Transverse colon (tissue), 4 donors: ENCODE measurements around the gene GNAQ. TPM values are rescaled to one million over a fixed set of nuclear protein-coding genes. Genes with fewer than 3 reads are reported as not detected.

ENCODE experiments used
- DNase-seq: peaks from one replicate; pipeline ENCODE4 v3.0.0-alpha.2; 2019
- H3K27ac ChIP-seq, 4 donors: fragments of 200-600 bp; sonication (generic); 2 replicates each; pipeline ENCODE4 v1.5.1; 2016 to 2018; ENCODE audit warnings: inconsistent platforms in 4 of 4
- H3K27me3 ChIP-seq: fragments of 200-600 bp; sonication (generic); 2 replicates; pipeline ENCODE4 v1.5.1; 2017; ENCODE audit warnings: inconsistent platforms
- H3K36me3 ChIP-seq, 4 donors: fragments of 200-600 bp; sonication (generic); 2 replicates each; pipeline ENCODE4 v1.5.1; 2017 to 2019; ENCODE audit warnings: inconsistent platforms in 4 of 4
- H3K4me1 ChIP-seq, 4 donors: fragments of 200-600 bp; sonication (generic); 2 replicates each; pipeline ENCODE4 v1.5.1; 2017 to 2020; ENCODE audit warnings: inconsistent platforms in 4 of 4
- H3K4me3 ChIP-seq, 4 donors: fragments of 200-600 bp; sonication (generic); 1 replicate in 1 of 4; 2 replicates in 3 of 4; pipeline versions ENCODE4 v1.5.1 to v1.6.1; 2017 to 2019; ENCODE audit warnings: inconsistent platforms in 4 of 4
- H3K9me3 ChIP-seq, 2 donors: fragments of 200-600 bp; sonication (generic); 2 replicates each; pipeline ENCODE4 v1.5.1; 2017 to 2019; ENCODE audit warnings: inconsistent platforms in 2 of 2
- CTCF ChIP-seq, 5 experiments: fragments of 200-600 bp in 3 of 5; fragments of 450-650 bp in 2 of 5; sonication (generic) in 3 of 5; IDR thresholded peaks; 1 replicate in 2 of 5; 2 replicates in 3 of 5; pipeline ENCODE4 v1.5.1; 2016 to 2017; ENCODE audit warnings: antibody characterized with exemption in 5 of 5, inconsistent platforms in 3 of 5, mild to moderate bottlenecking in 2 of 5, moderate library complexity in 1 of 5
- EP300 ChIP-seq: sonication (generic); formaldehyde crosslinking; IDR thresholded peaks from one replicate; pipeline ENCODE4 v1.6.1; 2017; ENCODE audit warnings: antibody characterized with exemption, low read depth
- POLR2A ChIP-seq: fragments of 450-650 bp; IDR thresholded peaks from one replicate; pipeline ENCODE4 v1.6.1; 2016; ENCODE audit warnings: antibody characterized with exemption, mild to moderate bottlenecking, moderate library complexity
- POLR2AphosphoS5 ChIP-seq, 3 donors: sonication (generic); formaldehyde crosslinking; IDR thresholded peaks; one replicate each; pipeline ENCODE4 v1.6.1; 2016; ENCODE audit warnings: antibody characterized with exemption in 3 of 3
- WGBS, 2 donors: methylation state at CpG; one replicate each; pipeline ENCODE4 v1.1.5; 2018; ENCODE audit warnings: low coverage in 1 of 2; 5-methylcytosine and 5-hydroxymethylcytosine counted together
- in situ Hi-C, 4 donors: fragments of 200-750 bp; cut with MboI; loops; one replicate each; pipeline versions ENCODE4 v1.15.0 to v1.15.1; 2017; ENCODE audit warnings: low sequenced_read_pairs in 3 of 4, low pct_ligation_motif_present in 1 of 4, low pct_unique_long_range_greater_than_20kb in 1 of 4
- intact Hi-C: fragments of 100-400 bp; cut with DNase I; formaldehyde crosslinking; loops from one replicate; pipeline ENCODE4 v1.15.1; 2023; ENCODE audit warnings: low total_unique reads
- total RNA-seq, 4 donors: library from RNA; depleted of rRNA; stranded (reverse); fragments of >200 nt; gene quantifications; one replicate each; pipeline ENCODE4 v1.1.0, GENCODE V29; 2016

Gene GNAQ
- total RNA-seq, 4 donors from 2014 or later = 36.3 to 54.9 (median 47.1) TPM

- Histone ChIP-seq H3K4me1 (peaks cover 0 to 33% (median 8%) of the 10 kb centered on the region in 4 donors), H3K4me3 (no peak overlapping the region), H3K27me3 (no peaks in the 10 kb centered on the region), H3K9me3 (no peaks in the 10 kb centered on the region), H3K36me3 (no peaks in the 10 kb centered on the region), H3K27ac (no peak overlapping the region)
- in situ Hi-C loops (no loop called here), intact Hi-C loops (no loop called here)
- TF ChIP-seq POLR2A = no peak
- TF ChIP-seq POLR2AphosphoS5 (IDR thresholded peaks at IDR 0.05) = no peak
- TF ChIP-seq CTCF (IDR thresholded peaks at IDR 0.05) = no peak
- no peak for TF ChIP-seq EP300
- DNase-seq = no peak
- WGBS, 2 donors = 74 to 93% methylated on average over 3 of the region's 3 CpGs
Measured at GRCh38 chr9:77912895-77913693, 118.5 kb downstream of the GNAQ start.

- no peak for TF ChIP-seq EP300
- TF ChIP-seq POLR2AphosphoS5 (IDR thresholded peaks at IDR 0.05) = no peak
- TF ChIP-seq POLR2A = no peak
- no peak for TF ChIP-seq CTCF (IDR thresholded peaks at IDR 0.05)
Measured at GRCh38 chr9:77911928-77912327, 119.7 kb downstream of the GNAQ start.

GRCh38 chr9:77910194-77910621 lies 121.4 kb downstream of the GNAQ start:
- H3K4me3 ChIP-seq = no peak overlapping the region
- no peaks in the 10 kb centered on the region for H3K27me3 ChIP-seq
- H3K9me3 ChIP-seq = no peaks in the 10 kb centered on the region
- H3K4me1 ChIP-seq = peaks cover 0 to 10% (median 0%) of the 10 kb centered on the region in 4 donors
- intact Hi-C loops = no loop called here
- DNase-seq = no peak
- H3K36me3 ChIP-seq = no peaks in the 10 kb centered on the region
- no peak overlapping the region for H3K27ac ChIP-seq
- 60 to 70% methylated on average over 5 of the region's 5 CpGs for WGBS, 2 donors
- in situ Hi-C loops = no loop called here
- TF ChIP-seq POLR2A (no peak), CTCF (IDR thresholded peaks at IDR 0.05) (no peak), POLR2AphosphoS5 (IDR thresholded peaks at IDR 0.05) (no peak), EP300 (no peak)

More at GRCh38 chr9:77911928-77912327, 119.7 kb downstream of the GNAQ start:
- Histone ChIP-seq H3K4me1 (peaks cover 0 to 21% (median 3%) of the 10 kb centered on the region in 4 donors), H3K9me3 (no peaks in the 10 kb centered on the region), H3K4me3 (no peak overlapping the region), H3K27me3 (no peaks in the 10 kb centered on the region), H3K27ac (no peak overlapping the region), H3K36me3 (no peaks in the 10 kb centered on the region)
- 86 to 88% methylated on average over 2 of the region's 2 CpGs for WGBS, 2 donors
- in situ Hi-C loops (no loop called here), intact Hi-C loops (no loop called here)
- DNase-seq = no peak

GRCh38 chr9:77909306-77909705 lies 122.3 kb downstream of the GNAQ start:
- intact Hi-C loops = no loop called here
- Histone ChIP-seq H3K4me1 (peaks cover 0 to 10% (median 0%) of the 10 kb centered on the region in 4 donors), H3K27me3 (no peaks in the 10 kb centered on the region), H3K9me3 (no peaks in the 10 kb centered on the region), H3K27ac (no peak overlapping the region), H3K4me3 (no peak overlapping the region), H3K36me3 (no peaks in the 10 kb centered on the region)
- in situ Hi-C loops = no loop called here
- 73 to 83% methylated on average over 3 to 5 of the region's 5 CpGs for WGBS, 2 donors
- TF ChIP-seq POLR2AphosphoS5 (IDR thresholded peaks at IDR 0.05) (no peak), CTCF (IDR thresholded peaks at IDR 0.05) (no peak), EP300 (no peak)
- no peak for DNase-seq
